HEK293 (cell line): Measurements from ENCODE around the gene PCBP3.

ENCODE experiments used
- CTCF ChIA-PET: fragments of 350-600 bp; formaldehyde crosslinking; extraction: SDS; loops from one replicate; lab custom pipeline; 2021; ENCODE audit warnings: antibody characterized with exemption; lab: Yijun Ruan, JAX
- POLR2A ChIA-PET: fragments of 300-600 bp; formaldehyde crosslinking; extraction: SDS; loops from one replicate; lab custom pipeline; 2020; ENCODE audit warnings: antibody characterized with exemption, inconsistent platforms; lab: Yijun Ruan, JAX
- H3K27ac ChIP-seq: fragments of 200-500 bp; sonication (Bioruptor generic); 2 replicates; pipeline ENCODE4 v1.5.1; 2014; ENCODE audit warnings: low read depth, low read length, control low read depth, inconsistent platforms; ENCODE audit errors: extremely low read depth
- H3K36me3 ChIP-seq, 2 experiments: fragments of 200-500 bp in 1 of 2; sonication (Bioruptor generic) in 1 of 2; 1 replicate in 1 of 2; 2 replicates in 1 of 2; pipeline ENCODE4 v1.5.1; 2014 to 2017; ENCODE audit warnings: inconsistent platforms in 2 of 2, low read length in 2 of 2; ENCODE audit not compliant: control insufficient read depth in 2 of 2, insufficient read depth in 1 of 2
- H3K4me1 ChIP-seq: fragments of 200-500 bp; sonication (Bioruptor generic); 2 replicates; pipeline ENCODE4 v1.5.1; 2014; ENCODE audit warnings: mild to moderate bottlenecking, low read length, inconsistent platforms; ENCODE audit not compliant: control insufficient read depth, insufficient read depth
- H3K4me3 ChIP-seq: 2 replicates; pipeline ENCODE4 v1.5.1; 2011; ENCODE audit warnings: low read depth, mild to moderate bottlenecking, control low read depth, low read length, moderate library complexity
- H3K9me3 ChIP-seq: fragments of 200-500 bp; sonication (Bioruptor generic); 2 replicates; pipeline ENCODE4 v1.5.1; 2014; ENCODE audit warnings: low read depth, low read length, inconsistent platforms; ENCODE audit not compliant: control insufficient read depth, insufficient read depth
- BCL11B ChIP-seq: fragments of 450-650 bp; formaldehyde crosslinking; IDR thresholded peaks from 2 replicates; pipeline ENCODE4 v1.5.1; 2016; ENCODE audit warnings: low read depth, missing biosample characterization, missing genetic modification characterization
- GLIS2 ChIP-seq: fragments of 450-650 bp; formaldehyde crosslinking; IDR thresholded peaks from 2 replicates; pipeline ENCODE4 v1.5.1; 2016; ENCODE audit warnings: missing biosample characterization, missing genetic modification characterization
- HIC1 ChIP-seq: fragments of 450-650 bp; formaldehyde crosslinking; IDR thresholded peaks from 2 replicates; pipeline ENCODE4 v1.5.1; 2016; ENCODE audit warnings: missing biosample characterization, missing genetic modification characterization
- HOXD13 ChIP-seq: sonication (generic); formaldehyde crosslinking; IDR thresholded peaks from 2 replicates; pipeline ENCODE4 v1.8.0; 2022; ENCODE audit warnings: missing genetic modification reagents, borderline replicate concordance
- KLF1 ChIP-seq: fragments of 450-650 bp; formaldehyde crosslinking; IDR thresholded peaks from 2 replicates; pipeline ENCODE4 v1.5.1; 2016; ENCODE audit warnings: missing biosample characterization, missing genetic modification characterization
- PRDM10 ChIP-seq: fragments of 450-650 bp; formaldehyde crosslinking; IDR thresholded peaks from 2 replicates; pipeline ENCODE4 v1.5.1; 2016; ENCODE audit warnings: missing biosample characterization, missing genetic modification characterization
- SP2 ChIP-seq: fragments of 450-650 bp; formaldehyde crosslinking; IDR thresholded peaks from 2 replicates; pipeline ENCODE4 v1.5.1; 2016; ENCODE audit warnings: missing biosample characterization, missing genetic modification characterization
- ZBTB20 ChIP-seq: fragments of 450-650 bp; formaldehyde crosslinking; IDR thresholded peaks from 2 replicates; pipeline ENCODE4 v1.5.1; 2016; ENCODE audit warnings: missing biosample characterization, missing genetic modification characterization
- ZFHX2 ChIP-seq: fragments of 450-650 bp; formaldehyde crosslinking; conservative IDR thresholded peaks from 2 replicates; pipeline ENCODE4 v1.5.1; 2016; ENCODE audit warnings: missing biosample characterization, missing genetic modification characterization
- ZIC2 ChIP-seq: fragments of 450-650 bp; formaldehyde crosslinking; IDR thresholded peaks from 2 replicates; pipeline ENCODE4 v1.5.1; 2016; ENCODE audit warnings: missing biosample characterization, missing genetic modification characterization
- ZNF341 ChIP-seq: fragments of 450-650 bp; formaldehyde crosslinking; IDR thresholded peaks from 2 replicates; pipeline ENCODE4; 2016; ENCODE audit warnings: low read depth, missing biosample characterization, missing genetic modification characterization
- ZNF398 ChIP-seq: fragments of 450-650 bp; formaldehyde crosslinking; IDR thresholded peaks from 2 replicates; pipeline ENCODE4 v1.5.1; 2017; ENCODE audit warnings: missing biosample characterization, missing genetic modification characterization
- ZNF423 ChIP-seq: fragments of 450-650 bp; formaldehyde crosslinking; IDR thresholded peaks from 2 replicates; pipeline ENCODE4 v1.5.1; 2016; ENCODE audit warnings: missing biosample characterization, missing genetic modification characterization
- ZNF585B ChIP-seq: fragments of 450-650 bp; formaldehyde crosslinking; IDR thresholded peaks from 2 replicates; pipeline ENCODE4 v1.5.1; 2016; ENCODE audit warnings: missing biosample characterization, missing genetic modification characterization
- ZNF600 ChIP-seq: fragments of 450-650 bp; formaldehyde crosslinking; IDR thresholded peaks from 2 replicates; pipeline ENCODE4 v1.5.1; 2016; ENCODE audit warnings: missing biosample characterization, missing genetic modification characterization
- ZNF660 ChIP-seq: fragments of 450-650 bp; IDR thresholded peaks from 2 replicates; pipeline ENCODE4 v1.5.1; 2018; ENCODE audit warnings: missing biosample characterization, mild to moderate bottlenecking, missing genetic modification characterization
- ZNF792 ChIP-seq: fragments of 450-650 bp; formaldehyde crosslinking; IDR thresholded peaks from 2 replicates; pipeline ENCODE4 v1.5.1; 2016; ENCODE audit warnings: missing biosample characterization, missing genetic modification characterization
- TF ChIP-seq, protein P1 (sequence below): fragments of 450-650 bp; formaldehyde crosslinking; IDR thresholded peaks from 2 replicates; pipeline ENCODE4 v1.5.1; 2016; ENCODE audit warnings: missing biosample characterization, missing genetic modification characterization
- TF ChIP-seq, protein P2 (sequence below): fragments of 450-650 bp; formaldehyde crosslinking; conservative IDR thresholded peaks from 2 replicates; pipeline ENCODE4 v1.5.1; 2016; ENCODE audit warnings: low read depth, missing biosample characterization, missing genetic modification characterization

PCBP3 gene

GRCh38 chr21:45972716-45973474 lies 329.4 kb downstream of the PCBP3 start (continued):
- TF ChIP-seq PRDM10 (tag by site-specific recombination) (peak; percentile 67), GLIS2 (peak; percentile 44; the same call in 1 of the 2 replicates), HIC1 (peak; percentile 63; the same call in 1 of the 2 replicates), HOXD13 (CRISPR knock-in tag) (no peak), KLF1 (tag by site-specific recombination) (peak; percentile 87), ZNF398 (tag by site-specific recombination) (peak; percentile 25; the same call in 1 of the 2 replicates), ZFHX2 (tag by site-specific recombination) (peak; percentile 75), BCL11B (0 out of 2 replicates have a peak, but pooled peaks have one; percentile 9), ZNF660 (no peak), ZNF792 (tag by site-specific recombination) (no peak), ZNF423 (tag by site-specific recombination) (peak; percentile 81), ZNF341 (peak; percentile 43), ZBTB20 (tag by site-specific recombination) (peak; percentile 80), ZIC2 (tag by site-specific recombination) (peak; percentile 98), ZNF600 (tag by site-specific recombination) (peak; percentile 77)
- TF ChIP-seq, protein P1, sequence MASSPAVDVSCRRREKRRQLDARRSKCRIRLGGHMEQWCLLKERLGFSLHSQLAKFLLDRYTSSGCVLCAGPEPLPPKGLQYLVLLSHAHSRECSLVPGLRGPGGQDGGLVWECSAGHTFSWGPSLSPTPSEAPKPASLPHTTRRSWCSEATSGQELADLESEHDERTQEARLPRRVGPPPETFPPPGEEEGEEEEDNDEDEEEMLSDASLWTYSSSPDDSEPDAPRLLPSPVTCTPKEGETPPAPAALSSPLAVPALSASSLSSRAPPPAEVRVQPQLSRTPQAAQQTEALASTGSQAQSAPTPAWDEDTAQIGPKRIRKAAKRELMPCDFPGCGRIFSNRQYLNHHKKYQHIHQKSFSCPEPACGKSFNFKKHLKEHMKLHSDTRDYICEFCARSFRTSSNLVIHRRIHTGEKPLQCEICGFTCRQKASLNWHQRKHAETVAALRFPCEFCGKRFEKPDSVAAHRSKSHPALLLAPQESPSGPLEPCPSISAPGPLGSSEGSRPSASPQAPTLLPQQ (tag by site-specific recombination): peak; percentile 55

GRCh38 chr21:45973475-45974072 lies 330.0 kb downstream of the PCBP3 start:
- Histone ChIP-seq H3K4me1 (peaks cover 23% of the 10 kb centered on the region), H3K9me3 (no peaks in the 10 kb centered on the region), H3K27ac (peak overlapping the region; percentile 73), H3K36me3 (no peaks in the 10 kb centered on the region), H3K4me3 (peak overlapping the region; percentile 24)
- POLR2A ChIA-PET: interaction anchor here (0.8 to 1.3 kb wide), 8 partner anchors 8 to 662 kb away, joined by 3 to 9 read pairs (median 4); partner anchors contain the start of genes COL6A1 and PRMT2
- CTCF ChIA-PET: interaction anchor here (0.6 to 2.7 kb wide), 13 partner anchors 10 to 364 kb away, joined by 3 to 14 read pairs (median 4); no protein-coding TSS in a partner anchor
- TF ChIP-seq SP2 (tag by site-specific recombination): peak; percentile 59
- no peak for TF ChIP-seq ZNF585B (tag by site-specific recombination)
- TF ChIP-seq, protein P2, sequence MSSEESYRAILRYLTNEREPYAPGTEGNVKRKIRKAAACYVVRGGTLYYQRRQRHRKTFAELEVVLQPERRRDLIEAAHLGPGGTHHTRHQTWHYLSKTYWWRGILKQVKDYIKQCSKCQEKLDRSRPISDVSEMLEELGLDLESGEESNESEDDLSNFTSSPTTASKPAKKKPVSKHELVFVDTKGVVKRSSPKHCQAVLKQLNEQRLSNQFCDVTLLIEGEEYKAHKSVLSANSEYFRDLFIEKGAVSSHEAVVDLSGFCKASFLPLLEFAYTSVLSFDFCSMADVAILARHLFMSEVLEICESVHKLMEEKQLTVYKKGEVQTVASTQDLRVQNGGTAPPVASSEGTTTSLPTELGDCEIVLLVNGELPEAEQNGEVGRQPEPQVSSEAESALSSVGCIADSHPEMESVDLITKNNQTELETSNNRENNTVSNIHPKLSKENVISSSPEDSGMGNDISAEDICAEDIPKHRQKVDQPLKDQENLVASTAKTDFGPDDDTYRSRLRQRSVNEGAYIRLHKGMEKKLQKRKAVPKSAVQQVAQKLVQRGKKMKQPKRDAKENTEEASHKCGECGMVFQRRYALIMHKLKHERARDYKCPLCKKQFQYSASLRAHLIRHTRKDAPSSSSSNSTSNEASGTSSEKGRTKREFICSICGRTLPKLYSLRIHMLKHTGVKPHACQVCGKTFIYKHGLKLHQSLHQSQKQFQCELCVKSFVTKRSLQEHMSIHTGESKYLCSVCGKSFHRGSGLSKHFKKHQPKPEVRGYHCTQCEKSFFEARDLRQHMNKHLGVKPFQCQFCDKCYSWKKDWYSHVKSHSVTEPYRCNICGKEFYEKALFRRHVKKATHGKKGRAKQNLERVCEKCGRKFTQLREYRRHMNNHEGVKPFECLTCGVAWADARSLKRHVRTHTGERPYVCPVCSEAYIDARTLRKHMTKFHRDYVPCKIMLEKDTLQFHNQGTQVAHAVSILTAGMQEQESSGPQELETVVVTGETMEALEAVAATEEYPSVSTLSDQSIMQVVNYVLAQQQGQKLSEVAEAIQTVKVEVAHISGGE: peak; percentile 60
- TF ChIP-seq HIC1: no peak; the same call in 1 of the 2 replicates
